Measurements from ENCODE around the gene DCST2. TPM values are rescaled to one million over a fixed set of nuclear protein-coding genes. Genes with fewer than 3 reads are reported as not detected.

The DCST2 gene
- polyA plus RNA-seq, 1 donor from 2014 or later, result 1.8 TPM

GRCh38 chr1:155017946-155018316 lies 15.7 kb downstream of the DCST2 start:
- Histone ChIP-seq H3K9me3 (ENCODE audit: low read length) (no peaks in the 10 kb centered on the region), H3K27me3 (ENCODE audit: insufficient read depth, low read depth, low read length) (no peaks in the 10 kb centered on the region), H3K9ac (ENCODE audit: low read length) (no peak overlapping the region), H4K20me1 (ENCODE audit: insufficient read depth) (no peaks in the 10 kb centered on the region), H3F3A (ENCODE audit: insufficient read depth, low read length, poor library complexity, severe bottlenecking) (no peaks in the 10 kb centered on the region), H3K27ac (ENCODE audit: low read length) (no peak overlapping the region), H3K79me2 (replicated peaks; ENCODE audit: insufficient read depth, low read length) (no peaks in the 10 kb centered on the region), H3K9me2 (ENCODE audit: insufficient read depth, low read length) (no peaks in the 10 kb centered on the region), H3K4me2 (ENCODE audit: low read length) (no peak overlapping the region), H3K36me3 (ENCODE audit: insufficient read depth, low read length) (no peaks in the 10 kb centered on the region), H2AFZ (ENCODE audit: low read depth, low read length) (no peak overlapping the region), H3K4me3 (ENCODE audit: low read length) (no peak overlapping the region)
- TF ChIP-seq RAD21 (conservative IDR thresholded peaks at IDR 0.05), result no peak
- no peak for TF ChIP-seq EZH2 (IDR thresholded peaks at IDR 0.05; ENCODE audit: borderline replicate concordance, insufficient read depth, low read length, poor library complexity, severe bottlenecking)
- TF ChIP-seq MXI1 (conservative IDR thresholded peaks at IDR 0.05; ENCODE audit: poor library complexity, severe bottlenecking), result no peak
- TF ChIP-seq POLR2AphosphoS5 (IDR thresholded peaks at IDR 0.05), result no peak
- no peak for TF ChIP-seq CTCF (IDR thresholded peaks at IDR 0.05; ENCODE audit: poor library complexity, severe bottlenecking)
- no peak for TF ChIP-seq EP300 (conservative IDR thresholded peaks at IDR 0.05; ENCODE audit: poor library complexity, severe bottlenecking)
- no peak for TF ChIP-seq REST (IDR thresholded peaks at IDR 0.05; ENCODE audit: borderline replicate concordance)
- no peak for TF ChIP-seq TAF1 (IDR thresholded peaks at IDR 0.05; ENCODE audit: low read depth)
- no peak for TF ChIP-seq SMC3 (conservative IDR thresholded peaks at IDR 0.05; ENCODE audit: poor library complexity)

GRCh38 chr1:155017041-155017945 lies 16.3 kb downstream of the DCST2 start:
- Histone ChIP-seq H3K9ac (ENCODE audit: low read length) (no peak overlapping the region), H3K27ac (ENCODE audit: low read length) (no peak overlapping the region), H4K20me1 (ENCODE audit: insufficient read depth) (no peaks in the 10 kb centered on the region), H3K4me2 (ENCODE audit: low read length) (no peak overlapping the region), H3K27me3 (ENCODE audit: insufficient read depth, low read depth, low read length) (no peaks in the 10 kb centered on the region), H3K9me3 (ENCODE audit: low read length) (no peaks in the 10 kb centered on the region), H3K79me2 (replicated peaks; ENCODE audit: insufficient read depth, low read length) (no peaks in the 10 kb centered on the region), H3F3A (ENCODE audit: insufficient read depth, low read length, poor library complexity, severe bottlenecking) (no peaks in the 10 kb centered on the region), H3K4me3 (ENCODE audit: low read length) (peak overlapping the region; percentile 60), H3K36me3 (ENCODE audit: insufficient read depth, low read length) (no peaks in the 10 kb centered on the region), H3K9me2 (ENCODE audit: insufficient read depth, low read length) (no peaks in the 10 kb centered on the region), H2AFZ (ENCODE audit: low read depth, low read length) (no peak overlapping the region)
- TF ChIP-seq RAD21 (conservative IDR thresholded peaks at IDR 0.05), result peak; percentile 68
- TF ChIP-seq EP300 (conservative IDR thresholded peaks at IDR 0.05; ENCODE audit: poor library complexity, severe bottlenecking), result no peak
- no peak for TF ChIP-seq MXI1 (conservative IDR thresholded peaks at IDR 0.05; ENCODE audit: poor library complexity, severe bottlenecking)
- TF ChIP-seq POLR2AphosphoS5 (IDR thresholded peaks at IDR 0.05), result no peak
- TF ChIP-seq REST (IDR thresholded peaks at IDR 0.05; ENCODE audit: borderline replicate concordance), result no peak
- TF ChIP-seq TAF1 (IDR thresholded peaks at IDR 0.05; ENCODE audit: low read depth), result no peak
- TF ChIP-seq SMC3 (conservative IDR thresholded peaks at IDR 0.05; ENCODE audit: poor library complexity), result peak; percentile 80
- TF ChIP-seq EZH2 (IDR thresholded peaks at IDR 0.05; ENCODE audit: borderline replicate concordance, insufficient read depth, low read length, poor library complexity, severe bottlenecking), result no peak
- peak; percentile 96 for TF ChIP-seq CTCF (IDR thresholded peaks at IDR 0.05; ENCODE audit: poor library complexity, severe bottlenecking)

Measured in neural cell (in vitro differentiated cells).